ENCODE data around the gene TOLLIP.

Gene TOLLIP

DNA sequence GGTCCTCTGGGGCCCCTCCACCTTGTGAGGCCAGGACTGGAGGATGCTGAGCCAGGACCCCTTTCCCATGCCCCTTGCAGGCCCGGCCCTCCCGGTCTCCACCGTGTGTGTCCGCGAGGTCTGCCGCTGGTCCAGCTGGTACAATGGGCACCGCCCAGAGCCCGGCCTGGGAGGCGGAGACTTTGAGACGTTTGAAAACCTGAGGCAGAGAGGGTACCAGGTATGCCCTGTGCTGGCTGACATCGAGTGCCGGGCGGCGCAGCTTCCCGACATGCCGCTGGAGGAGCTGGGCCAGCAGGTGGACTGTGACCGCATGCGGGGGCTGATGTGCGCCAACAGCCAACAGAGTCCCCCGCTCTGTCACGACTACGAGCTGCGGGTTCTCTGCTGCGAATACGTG is 68.7 kb downstream of the TOLLIP start:
- no peak for DNase-seq

DNA sequence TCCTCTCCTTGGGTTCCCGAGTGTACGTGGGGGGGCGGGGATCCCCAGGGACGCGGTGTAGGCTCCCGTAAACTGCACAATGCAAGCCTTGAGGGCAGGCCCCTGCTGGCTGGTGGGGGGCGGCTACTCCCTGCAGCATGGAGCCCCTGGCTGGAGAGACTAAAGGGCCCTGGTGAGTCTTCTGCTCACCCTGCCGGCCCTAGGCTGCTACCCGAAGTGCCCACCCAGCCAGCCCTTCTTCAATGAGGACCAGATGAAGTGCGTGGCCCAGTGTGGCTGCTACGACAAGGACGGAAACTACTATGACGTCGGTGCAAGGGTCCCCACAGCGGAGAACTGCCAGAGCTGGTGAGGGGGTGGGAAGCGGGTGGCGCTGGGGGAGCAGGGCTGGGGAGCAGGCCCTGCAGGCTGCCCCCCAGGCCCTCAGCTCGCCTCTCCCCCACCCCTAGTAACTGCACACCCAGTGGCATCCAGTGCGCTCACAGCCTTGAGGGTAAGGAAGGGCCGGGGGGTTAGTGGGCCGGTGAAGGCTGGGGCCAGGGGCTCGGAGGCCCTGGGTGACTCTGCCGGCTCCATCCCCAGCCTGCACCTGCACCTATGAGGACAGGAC is 69.7 kb downstream of the TOLLIP start:
- no peak for DNase-seq

DNA sequence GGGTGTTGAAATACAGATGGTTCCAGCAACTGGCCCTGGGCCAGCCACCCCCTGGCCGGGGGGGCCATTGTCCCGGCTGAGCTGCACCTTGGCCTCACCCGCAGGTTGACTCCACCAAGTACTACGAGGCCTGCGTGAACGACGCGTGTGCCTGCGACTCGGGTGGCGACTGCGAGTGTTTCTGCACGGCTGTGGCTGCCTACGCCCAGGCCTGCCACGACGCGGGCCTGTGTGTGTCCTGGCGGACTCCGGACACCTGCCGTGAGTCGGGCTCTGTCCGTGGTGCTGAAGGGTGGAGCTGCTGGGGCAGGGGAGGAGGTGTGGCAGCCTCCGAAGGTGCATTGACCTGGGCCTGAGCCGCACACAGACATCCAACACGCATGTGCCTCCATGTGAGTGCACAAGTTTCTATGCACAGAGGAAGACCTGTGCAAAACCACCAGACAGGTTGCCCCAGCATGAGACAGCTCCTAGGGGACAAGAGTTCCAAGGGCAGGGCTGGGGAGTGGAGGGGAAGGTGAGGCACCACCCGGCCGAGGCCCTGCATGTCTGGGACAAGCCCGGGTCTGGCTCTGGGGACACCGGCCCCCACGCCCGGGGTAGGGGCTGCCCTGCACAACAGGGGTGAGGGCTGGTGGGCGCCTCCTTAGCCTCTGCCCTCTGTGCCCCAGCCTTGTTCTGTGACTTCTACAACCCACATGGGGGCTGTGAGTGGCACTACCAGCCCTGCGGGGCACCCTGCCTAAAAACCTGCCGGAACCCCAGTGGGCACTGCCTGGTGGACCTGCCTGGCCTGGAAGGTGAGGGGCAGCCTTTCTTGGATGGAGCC is 70.5 kb downstream of the TOLLIP start:
- DNase-seq: no peak

GRCh38 chr11:1237851-1238250 is 71.6 kb downstream of the TOLLIP start:
- DNase-seq: no peak

GRCh38 chr11:1237128-1237580 is 72.3 kb downstream of the TOLLIP start:
- DNase-seq: no peak

GRCh38 chr11:1236316-1237127 is 72.9 kb downstream of the TOLLIP start:
- no peak for DNase-seq

DNA sequence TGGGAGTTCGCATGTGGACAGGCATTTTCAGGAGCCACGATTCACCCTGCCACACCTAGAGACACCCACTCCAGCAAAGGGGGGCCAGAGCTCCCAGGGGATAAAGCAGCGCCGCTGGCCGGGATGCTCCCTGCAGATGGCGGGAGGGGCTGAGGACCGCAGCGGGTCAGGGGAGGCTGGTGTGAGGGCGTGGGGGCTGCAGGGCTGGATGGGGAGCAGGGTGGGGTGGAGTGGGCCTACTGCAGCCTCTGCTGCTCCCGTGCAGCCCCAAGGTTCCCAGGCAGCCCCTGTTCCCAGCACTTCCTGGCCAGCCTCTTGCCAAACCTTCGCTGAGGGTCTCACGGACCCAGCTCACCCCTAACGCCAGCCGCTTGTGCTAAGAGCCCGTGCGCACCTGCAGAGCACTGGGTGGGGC is 73.5 kb downstream of the TOLLIP start:
- no peak for DNase-seq

DNA sequence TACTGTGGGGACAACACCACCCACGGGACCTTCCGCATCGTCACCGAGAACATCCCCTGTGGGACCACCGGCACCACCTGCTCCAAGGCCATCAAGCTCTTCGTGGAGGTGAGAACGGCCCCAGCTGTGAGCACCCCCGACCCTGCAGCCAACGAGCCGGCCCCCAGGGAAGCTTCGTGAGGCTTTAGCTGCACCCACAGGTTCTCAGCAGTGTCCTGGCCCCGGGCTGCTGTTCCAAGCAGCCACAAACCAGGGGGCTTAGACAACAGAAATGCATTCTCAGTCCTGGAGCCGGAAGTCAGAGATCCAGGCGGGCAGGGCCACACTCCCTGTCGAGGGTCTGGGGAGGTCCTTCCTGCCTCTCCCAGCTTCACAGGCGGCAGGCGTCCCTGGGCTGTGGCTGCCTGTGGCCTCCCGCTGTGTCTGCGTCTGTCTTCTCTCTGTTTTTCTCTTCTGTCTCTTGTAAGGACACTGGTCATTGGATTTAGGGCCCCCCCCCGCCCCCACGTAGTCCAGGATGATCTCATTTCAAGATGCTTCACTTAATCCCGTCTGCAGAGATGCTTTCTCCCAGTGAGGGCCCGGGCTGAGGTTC is 74.0 kb downstream of the TOLLIP start:
- peak; percentile 21 for DNase-seq

GRCh38 chr11:1234771-1235305 is 74.6 kb downstream of the TOLLIP start:
- no peak for DNase-seq

DNA sequence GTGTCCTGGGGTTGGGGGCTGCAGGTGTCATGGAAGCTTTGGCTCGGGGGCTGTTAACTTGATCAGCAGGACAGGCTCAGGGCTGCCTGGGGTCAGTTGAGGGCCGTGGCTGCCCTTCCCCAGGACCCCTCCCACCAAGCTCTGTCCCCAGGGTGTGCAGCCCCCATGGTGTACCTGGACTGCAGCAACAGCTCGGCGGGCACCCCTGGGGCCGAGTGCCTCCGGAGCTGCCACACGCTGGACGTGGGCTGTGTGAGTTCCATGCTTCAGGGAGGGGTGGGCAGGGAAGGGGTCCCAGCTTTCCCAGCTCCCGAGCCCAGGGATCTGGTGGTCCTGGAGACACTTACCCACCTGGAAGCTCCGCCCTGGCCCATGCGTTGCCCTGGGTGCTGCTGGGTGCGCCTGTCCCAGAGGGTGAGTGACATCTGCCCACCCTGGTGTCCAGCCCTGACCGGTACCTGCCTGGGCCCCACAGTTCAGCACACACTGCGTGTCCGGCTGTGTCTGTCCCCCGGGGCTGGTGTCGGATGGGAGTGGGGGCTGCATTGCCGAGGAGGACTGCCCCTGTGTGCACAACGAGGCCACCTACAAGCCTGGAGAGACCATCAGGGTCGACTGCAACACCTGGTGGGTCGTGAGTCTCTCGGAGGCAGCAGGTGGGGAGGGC is 75.2 kb downstream of the TOLLIP start:
- DNase-seq: no peak

DNA sequence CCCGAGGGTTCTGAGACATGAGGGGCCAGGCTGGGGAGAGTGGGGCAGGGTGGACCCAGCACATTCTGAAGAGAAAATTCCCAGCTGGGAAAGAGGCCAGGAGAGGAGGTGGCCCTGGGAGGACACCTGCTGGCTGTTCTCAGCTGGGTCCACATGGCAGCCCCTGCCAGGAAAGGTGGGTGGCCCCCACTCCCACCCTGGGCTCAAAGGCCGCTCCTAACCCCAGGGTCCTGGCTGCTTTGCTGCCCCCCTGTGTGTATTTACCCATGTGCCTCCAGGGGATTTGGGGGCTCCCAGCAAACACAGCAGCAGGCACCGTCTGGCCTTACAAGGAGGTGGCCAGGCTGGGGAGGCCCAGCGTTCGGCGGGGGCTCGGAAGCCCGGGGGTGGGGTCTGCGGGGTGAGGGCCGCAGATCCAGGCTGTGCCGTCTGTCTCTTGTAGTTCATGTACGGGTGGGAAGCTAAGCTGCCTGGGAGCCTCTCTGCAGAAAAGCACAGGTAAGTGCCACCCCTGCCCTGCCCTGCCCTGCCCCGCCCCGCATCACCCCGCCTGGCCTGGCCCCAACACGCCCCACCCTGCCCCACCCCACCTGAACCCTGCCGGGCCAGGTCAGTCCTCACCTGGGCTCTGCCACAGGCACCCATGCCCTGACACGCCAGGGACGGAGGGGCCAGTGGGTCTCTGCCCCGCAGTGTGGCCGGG is 75.9 kb downstream of the TOLLIP start:
- no peak for DNase-seq

GRCh38 chr11:1232883-1233321 is 76.5 kb downstream of the TOLLIP start:
- DNase-seq: no peak

- no peak for DNase-seq
Measured at GRCh38 chr11:1232021-1232882, 77.2 kb downstream of the TOLLIP start.

- DNase-seq: peak; percentile 31
Measured at GRCh38 chr11:1231396-1232020, 77.9 kb downstream of the TOLLIP start.

- DNase-seq: no peak
Measured at GRCh38 chr11:1230456-1231395, 78.7 kb downstream of the TOLLIP start.

- DNase-seq: no peak
Measured at GRCh38 chr11:1230121-1230455, 79.3 kb downstream of the TOLLIP start.

GRCh38 chr11:1229471-1230120 is 79.8 kb downstream of the TOLLIP start:
- DNase-seq: no peak

GRCh38 chr11:1228921-1229451 is 80.4 kb downstream of the TOLLIP start:
- no peak for DNase-seq
